ENCODE measurements around the gene ARAP1.

Gene ARAP1

GRCh38 chr11:72719144-72719543 lies 33.1 kb downstream of the ARAP1 start:
- Histone ChIP-seq H3K9ac (ENCODE audit: low read length in 5 of 5) (peak overlapping the region in 4 of 5 donors; percentile 7 to 91 (median 46)), H3K27ac (ENCODE audit: low read depth, low read length) (peak overlapping the region; percentile 98), H3K36me3 (ENCODE audit: control insufficient read depth in 5 of 5, insufficient read depth in 5 of 5, low read length in 5 of 5) (peaks cover 0 to 35% (median 15%) of the 10 kb centered on the region in 5 donors), H3K27me3 (ENCODE audit: control insufficient read depth in 5 of 5, insufficient read depth in 4 of 5, low read length in 5 of 5) (no peaks in the 10 kb centered on the region), H3K4me3 (ENCODE audit: low read depth in 1 of 5, low read length in 5 of 5) (peak overlapping the region in 4 of 5 donors; percentile 10 to 95 (median 50)), H3K9me3 (ENCODE audit: control insufficient read depth in 5 of 5, low read length in 5 of 5) (no peaks in the 10 kb centered on the region), H3K4me1 (ENCODE audit: control insufficient read depth in 5 of 5, insufficient read depth in 5 of 5, low read length in 5 of 5) (peaks cover 21 to 86% (median 66%) of the 10 kb centered on the region in 5 donors)

- no peaks in the 10 kb centered on the region for H3K9me3 ChIP-seq (ENCODE audit: control insufficient read depth in 5 of 5, low read length in 5 of 5)
- no peak overlapping the region for H3K4me3 ChIP-seq (ENCODE audit: low read depth in 1 of 5, low read length in 5 of 5)
- H3K4me1 ChIP-seq (ENCODE audit: control insufficient read depth in 5 of 5, insufficient read depth in 5 of 5, low read length in 5 of 5), result peaks cover 21 to 81% (median 66%) of the 10 kb centered on the region in 5 donors
- no peak overlapping the region for H3K27ac ChIP-seq (ENCODE audit: low read depth, low read length)
- no peaks in the 10 kb centered on the region for H3K27me3 ChIP-seq (ENCODE audit: control insufficient read depth in 5 of 5, insufficient read depth in 4 of 5, low read length in 5 of 5)
- peak overlapping the region in 2 of 5 donors; percentile 17 to 50 for H3K9ac ChIP-seq (ENCODE audit: low read length in 5 of 5)
- H3K36me3 ChIP-seq (ENCODE audit: control insufficient read depth in 5 of 5, insufficient read depth in 5 of 5, low read length in 5 of 5), result peaks cover 0 to 35% (median 19%) of the 10 kb centered on the region in 5 donors
These were observed 34.1 kb downstream of the ARAP1 start for GRCh38 chr11:72718101-72718501.

DNA sequence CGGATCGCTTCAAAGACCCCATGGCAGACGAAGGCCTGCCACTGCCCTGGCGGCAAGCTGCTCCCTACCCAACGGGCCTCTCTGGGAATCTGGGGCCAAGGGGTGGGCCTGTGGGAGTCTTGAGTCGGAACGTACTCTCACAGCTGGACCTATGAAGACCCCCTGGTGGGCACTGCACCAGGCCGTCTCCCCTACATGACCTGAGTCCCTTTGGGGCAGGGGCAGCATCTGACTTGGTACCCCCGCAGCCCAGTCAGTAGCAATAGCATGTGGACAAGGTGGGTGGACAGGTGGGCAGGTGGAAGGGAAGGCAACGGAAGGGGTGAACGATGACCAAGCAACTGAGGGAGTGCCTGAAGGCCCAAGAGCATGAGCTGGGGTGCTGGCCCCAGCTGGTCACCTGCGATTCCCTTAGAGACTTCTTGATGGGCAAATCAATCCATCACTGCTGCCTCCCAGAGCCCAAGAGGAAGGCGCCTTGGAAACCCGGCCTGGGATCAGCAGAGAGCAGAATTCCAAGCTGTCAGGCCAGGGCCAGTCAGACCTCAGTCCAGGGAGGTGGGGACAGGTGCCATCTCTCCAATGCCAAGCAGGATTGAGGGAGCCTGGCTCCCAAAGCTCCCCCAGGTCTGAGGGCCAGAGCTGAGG lies 35.3 kb downstream of the ARAP1 start:
- Histone ChIP-seq H3K4me3 (ENCODE audit: low read depth in 1 of 5, low read length in 5 of 5) (no peak overlapping the region), H3K4me1 (ENCODE audit: control insufficient read depth in 5 of 5, insufficient read depth in 5 of 5, low read length in 5 of 5) (peaks cover 21 to 82% (median 66%) of the 10 kb centered on the region in 5 donors), H3K27ac (ENCODE audit: low read depth, low read length) (no peak overlapping the region), H3K9ac (ENCODE audit: low read length in 5 of 5) (no peak overlapping the region), H3K36me3 (ENCODE audit: control insufficient read depth in 5 of 5, insufficient read depth in 5 of 5, low read length in 5 of 5) (peaks cover 0 to 42% (median 21%) of the 10 kb centered on the region in 5 donors), H3K27me3 (ENCODE audit: control insufficient read depth in 5 of 5, insufficient read depth in 4 of 5, low read length in 5 of 5) (no peaks in the 10 kb centered on the region), H3K9me3 (ENCODE audit: control insufficient read depth in 5 of 5, low read length in 5 of 5) (no peaks in the 10 kb centered on the region)

GRCh38 chr11:72716290-72716689 lies 35.9 kb downstream of the ARAP1 start:
- H3K9me3 ChIP-seq (ENCODE audit: control insufficient read depth in 5 of 5, low read length in 5 of 5), result no peaks in the 10 kb centered on the region
- H3K27ac ChIP-seq (ENCODE audit: low read depth, low read length), result no peak overlapping the region
- H3K36me3 ChIP-seq (ENCODE audit: control insufficient read depth in 5 of 5, insufficient read depth in 5 of 5, low read length in 5 of 5), result peaks cover 0 to 48% (median 27%) of the 10 kb centered on the region in 5 donors
- no peak overlapping the region for H3K4me3 ChIP-seq (ENCODE audit: low read depth in 1 of 5, low read length in 5 of 5)
- H3K4me1 ChIP-seq (ENCODE audit: control insufficient read depth in 5 of 5, insufficient read depth in 5 of 5, low read length in 5 of 5), result peaks cover 21 to 77% (median 61%) of the 10 kb centered on the region in 5 donors
- no peak overlapping the region for H3K9ac ChIP-seq (ENCODE audit: low read length in 5 of 5)
- no peaks in the 10 kb centered on the region for H3K27me3 ChIP-seq (ENCODE audit: control insufficient read depth in 5 of 5, insufficient read depth in 4 of 5, low read length in 5 of 5)

DNA sequence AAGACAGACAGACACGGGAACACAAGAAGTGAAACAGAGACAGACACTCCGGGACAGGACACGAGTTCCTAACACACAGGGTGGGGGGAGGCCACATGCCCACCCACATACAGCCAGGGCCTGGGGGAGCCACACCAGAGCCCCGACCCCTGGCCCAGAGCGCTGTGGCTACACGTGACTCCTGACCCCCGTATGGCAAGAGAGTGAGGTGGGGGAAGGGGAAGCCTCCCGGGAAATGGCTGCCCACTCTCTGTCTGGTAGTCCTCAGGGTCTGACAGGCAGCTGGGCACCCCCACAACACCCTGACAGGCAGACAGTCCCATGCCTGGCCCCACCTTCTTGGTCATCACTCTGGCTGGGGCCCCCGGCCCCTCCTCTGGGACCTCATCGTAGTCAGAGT lies 39.4 kb downstream of the ARAP1 start:
- Histone ChIP-seq H3K4me1 (ENCODE audit: control insufficient read depth in 5 of 5, insufficient read depth in 5 of 5, low read length in 5 of 5) (peaks cover 0 to 43% (median 27%) of the 10 kb centered on the region in 5 donors), H3K27me3 (ENCODE audit: control insufficient read depth in 5 of 5, insufficient read depth in 4 of 5, low read length in 5 of 5) (no peaks in the 10 kb centered on the region), H3K36me3 (ENCODE audit: control insufficient read depth in 5 of 5, insufficient read depth in 5 of 5, low read length in 5 of 5) (peaks cover 0 to 80% (median 56%) of the 10 kb centered on the region in 5 donors), H3K9ac (ENCODE audit: low read length in 5 of 5) (peak overlapping the region in 3 of 5 donors; percentile 11 to 63 (median 56)), H3K4me3 (ENCODE audit: low read depth in 1 of 5, low read length in 5 of 5) (peak overlapping the region in 2 of 5 donors; percentile 11 to 34), H3K27ac (ENCODE audit: low read depth, low read length) (peak overlapping the region; percentile 50), H3K9me3 (ENCODE audit: control insufficient read depth in 5 of 5, low read length in 5 of 5) (no peaks in the 10 kb centered on the region)

GRCh38 chr11:72712168-72712751 lies 39.9 kb downstream of the ARAP1 start:
- peak overlapping the region in 2 of 5 donors; percentile 11 to 34 for H3K4me3 ChIP-seq (ENCODE audit: low read depth in 1 of 5, low read length in 5 of 5)
- peaks cover 0 to 37% (median 24%) of the 10 kb centered on the region in 5 donors for H3K4me1 ChIP-seq (ENCODE audit: control insufficient read depth in 5 of 5, insufficient read depth in 5 of 5, low read length in 5 of 5)
- peak overlapping the region in 1 of 5 donors; percentile 63 for H3K9ac ChIP-seq (ENCODE audit: low read length in 5 of 5)
- peak overlapping the region; percentile 50 for H3K27ac ChIP-seq (ENCODE audit: low read depth, low read length)
- peaks cover 0 to 81% (median 58%) of the 10 kb centered on the region in 5 donors for H3K36me3 ChIP-seq (ENCODE audit: control insufficient read depth in 5 of 5, insufficient read depth in 5 of 5, low read length in 5 of 5)
- no peaks in the 10 kb centered on the region for H3K27me3 ChIP-seq (ENCODE audit: control insufficient read depth in 5 of 5, insufficient read depth in 4 of 5, low read length in 5 of 5)
- H3K9me3 ChIP-seq (ENCODE audit: control insufficient read depth in 5 of 5, low read length in 5 of 5), result no peaks in the 10 kb centered on the region

- Histone ChIP-seq H3K4me1 (ENCODE audit: control insufficient read depth in 5 of 5, insufficient read depth in 5 of 5, low read length in 5 of 5) (peaks cover 0 to 26% (median 22%) of the 10 kb centered on the region in 5 donors), H3K27ac (ENCODE audit: low read depth, low read length) (no peak overlapping the region), H3K9me3 (ENCODE audit: control insufficient read depth in 5 of 5, low read length in 5 of 5) (no peaks in the 10 kb centered on the region), H3K36me3 (ENCODE audit: control insufficient read depth in 5 of 5, insufficient read depth in 5 of 5, low read length in 5 of 5) (peaks cover 0 to 81% (median 63%) of the 10 kb centered on the region in 5 donors), H3K4me3 (ENCODE audit: low read depth in 1 of 5, low read length in 5 of 5) (no peak overlapping the region), H3K9ac (ENCODE audit: low read length in 5 of 5) (no peak overlapping the region), H3K27me3 (ENCODE audit: control insufficient read depth in 5 of 5, insufficient read depth in 4 of 5, low read length in 5 of 5) (no peaks in the 10 kb centered on the region)
These were observed 41.1 kb downstream of the ARAP1 start for GRCh38 chr11:72711141-72711540.

- H3K9me3 ChIP-seq (ENCODE audit: control insufficient read depth in 5 of 5, low read length in 5 of 5), result no peaks in the 10 kb centered on the region
- no peak overlapping the region for H3K9ac ChIP-seq (ENCODE audit: low read length in 5 of 5)
- peaks cover 0 to 89% (median 71%) of the 10 kb centered on the region in 5 donors for H3K36me3 ChIP-seq (ENCODE audit: control insufficient read depth in 5 of 5, insufficient read depth in 5 of 5, low read length in 5 of 5)
- H3K27ac ChIP-seq (ENCODE audit: low read depth, low read length), result no peak overlapping the region
- no peak overlapping the region for H3K4me3 ChIP-seq (ENCODE audit: low read depth in 1 of 5, low read length in 5 of 5)
- peaks cover 0 to 25% (median 19%) of the 10 kb centered on the region in 5 donors for H3K4me1 ChIP-seq (ENCODE audit: control insufficient read depth in 5 of 5, insufficient read depth in 5 of 5, low read length in 5 of 5)
- no peaks in the 10 kb centered on the region for H3K27me3 ChIP-seq (ENCODE audit: control insufficient read depth in 5 of 5, insufficient read depth in 4 of 5, low read length in 5 of 5)
These were observed 41.9 kb downstream of the ARAP1 start for GRCh38 chr11:72710278-72710677.

DNA sequence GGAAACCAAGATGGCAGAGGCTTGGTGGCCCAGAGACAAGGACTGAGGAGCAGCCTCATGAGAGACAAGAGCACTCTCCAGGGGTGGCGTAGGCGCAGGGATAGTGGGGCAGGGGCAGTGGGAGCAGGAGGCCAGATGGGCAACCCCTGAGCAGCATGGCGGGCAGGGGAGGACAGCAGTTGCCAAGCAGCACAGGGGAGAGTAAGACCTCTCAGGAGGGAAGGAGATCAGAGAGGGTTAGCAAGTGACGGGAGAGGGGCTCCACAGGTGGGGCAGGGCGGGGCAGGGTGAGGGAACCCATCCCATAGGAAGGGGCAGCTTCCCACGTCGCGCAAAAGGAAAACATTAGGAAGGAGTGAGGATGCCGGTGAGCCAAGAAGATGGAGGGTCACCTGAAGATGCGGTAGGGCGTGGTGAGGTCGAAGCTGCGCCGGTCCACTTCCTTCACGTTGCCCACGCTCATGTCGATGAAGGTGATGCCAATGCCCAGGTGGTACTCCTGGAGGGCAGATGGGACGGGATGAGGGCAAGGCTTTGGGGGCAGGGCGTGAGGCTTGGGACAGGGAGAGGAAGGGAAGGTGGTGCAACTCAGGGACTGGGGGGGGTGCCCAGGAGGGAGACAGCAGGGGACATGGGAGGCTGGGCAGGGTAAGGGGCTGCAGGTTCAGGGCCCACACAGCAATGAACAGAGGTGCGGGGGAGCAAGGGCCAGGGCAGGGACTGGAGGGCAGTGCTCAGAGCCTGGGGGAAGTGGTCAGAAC lies 42.5 kb downstream of the ARAP1 start:
- Histone ChIP-seq H3K27me3 (ENCODE audit: control insufficient read depth in 5 of 5, insufficient read depth in 4 of 5, low read length in 5 of 5) (no peaks in the 10 kb centered on the region), H3K4me1 (ENCODE audit: control insufficient read depth in 5 of 5, insufficient read depth in 5 of 5, low read length in 5 of 5) (peaks cover 0 to 19% (median 15%) of the 10 kb centered on the region in 5 donors), H3K9me3 (ENCODE audit: control insufficient read depth in 5 of 5, low read length in 5 of 5) (no peaks in the 10 kb centered on the region), H3K9ac (ENCODE audit: low read length in 5 of 5) (no peak overlapping the region), H3K36me3 (ENCODE audit: control insufficient read depth in 5 of 5, insufficient read depth in 5 of 5, low read length in 5 of 5) (peaks cover 0 to 89% (median 75%) of the 10 kb centered on the region in 5 donors), H3K27ac (ENCODE audit: low read depth, low read length) (no peak overlapping the region), H3K4me3 (ENCODE audit: low read depth in 1 of 5, low read length in 5 of 5) (no peak overlapping the region)
